Eye (tissue), 1 donor: Measurements from ENCODE around the gene BABAM2.
"Not testable (repeated sequence)": the region's sequence is repeated elsewhere in the genome, so short reads cannot be mapped to it uniquely, and the experiment has no call there.

Experiments
- DNase-seq: peaks from one replicate; pipeline ENCODE4 v3.0.0-alpha.2; 2015

Gene BABAM2

GRCh38 chr2:28219758-28220368 lies 329.3 kb downstream of the BABAM2 start:
- no peak for DNase-seq

- DNase-seq: peak; percentile 44
Measured at GRCh38 chr2:28224648-28225472, 334.3 kb downstream of the BABAM2 start.

- no peak for DNase-seq
Measured at GRCh38 chr2:28225473-28226080, 335.0 kb downstream of the BABAM2 start.

- DNase-seq: no peak
Measured at GRCh38 chr2:28226558-28226957, 336.0 kb downstream of the BABAM2 start.

- no peak for DNase-seq
Measured at GRCh38 chr2:28227498-28227897, 337.0 kb downstream of the BABAM2 start.

GRCh38 chr2:28228434-28228995 lies 338.0 kb downstream of the BABAM2 start:
- DNase-seq: no peak

- DNase-seq: no peak
Measured at GRCh38 chr2:28231110-28231631, 340.6 kb downstream of the BABAM2 start.

- DNase-seq: no peak
Measured at GRCh38 chr2:28232295-28232694, 341.8 kb downstream of the BABAM2 start.

- no peak for DNase-seq
Measured at GRCh38 chr2:28233164-28233676, 342.7 kb downstream of the BABAM2 start.

- DNase-seq: no peak
Measured at GRCh38 chr2:28234807-28235206, 344.3 kb downstream of the BABAM2 start.

GRCh38 chr2:28239207-28239606 lies 348.7 kb downstream of the BABAM2 start:
- DNase-seq: no peak

GRCh38 chr2:28240937-28241336 lies 350.4 kb downstream of the BABAM2 start:
- DNase-seq: no peak

- peak; percentile 57 for DNase-seq
Measured at GRCh38 chr2:28247290-28247689, 356.8 kb downstream of the BABAM2 start.

GRCh38 chr2:28247734-28248133 lies 357.2 kb downstream of the BABAM2 start:
- no peak for DNase-seq

GRCh38 chr2:28248511-28248910 lies 358.0 kb downstream of the BABAM2 start:
- no peak for DNase-seq

- DNase-seq: no peak
Measured at GRCh38 chr2:28250006-28250405, 359.5 kb downstream of the BABAM2 start.

GRCh38 chr2:28251337-28251736 lies 360.8 kb downstream of the BABAM2 start:
- DNase-seq: no peak

- no peak for DNase-seq
Measured at GRCh38 chr2:28252311-28252710, 361.8 kb downstream of the BABAM2 start.

- DNase-seq: no peak
Measured at GRCh38 chr2:28253543-28253942, 363.0 kb downstream of the BABAM2 start.

- DNase-seq: not testable (repeated sequence)
Measured at GRCh38 chr2:28255231-28255630, 364.7 kb downstream of the BABAM2 start.

- no peak for DNase-seq
Measured at GRCh38 chr2:28257182-28257581, 366.7 kb downstream of the BABAM2 start.

- DNase-seq: not testable (repeated sequence)
Measured at GRCh38 chr2:28259226-28259625, 368.7 kb downstream of the BABAM2 start.

- no peak for DNase-seq
Measured at GRCh38 chr2:28263690-28264089, 373.2 kb downstream of the BABAM2 start.
